GM19438 (cell line): ENCODE data around the gene AURKAIP1.
"Not testable (repeated sequence)": the region's sequence is repeated elsewhere in the genome, so short reads cannot be mapped to it uniquely, and the experiment has no call there.

Source experiments
- ATAC-seq: cut with Tn5 transposase; IDR thresholded peaks from one replicate; pipeline ENCODE4 v1.9.1; 2021; ENCODE audit warnings: low read depth; ENCODE audit not compliant: unreplicated experiment

AURKAIP1 gene

GRCh38 chr1:1387098-1388077 is 12.4 kb upstream of the AURKAIP1 start:
- no peak for ATAC-seq

GRCh38 chr1:1385931-1386330 is 10.9 kb upstream of the AURKAIP1 start:
- ATAC-seq, result no peak

GRCh38 chr1:1385339-1385738 is 10.3 kb upstream of the AURKAIP1 start:
- ATAC-seq, result not testable (repeated sequence)

- no peak for ATAC-seq
Observed at GRCh38 chr1:1381294-1381693, 6.3 kb upstream of the AURKAIP1 start.

GRCh38 chr1:1380860-1381259 is 5.9 kb upstream of the AURKAIP1 start:
- no peak for ATAC-seq

GRCh38 chr1:1377540-1378205 is 2.7 kb upstream of the AURKAIP1 start:
- ATAC-seq, result no peak

- no peak for ATAC-seq
Observed at GRCh38 chr1:1376551-1377226, 1.7 kb upstream of the AURKAIP1 start.

- no peak for ATAC-seq
Observed at GRCh38 chr1:1374589-1374928, 448 bp downstream of the AURKAIP1 start.

- ATAC-seq, result no peak
Observed at GRCh38 chr1:1373815-1374588, 1.0 kb downstream of the AURKAIP1 start.

- no peak for ATAC-seq
Observed at GRCh38 chr1:1373051-1373814, 1.8 kb downstream of the AURKAIP1 start.

- no peak for ATAC-seq
Observed at GRCh38 chr1:1371746-1372711, 3.0 kb downstream of the AURKAIP1 start.

GRCh38 chr1:1371364-1371745 is 3.7 kb downstream of the AURKAIP1 start:
- ATAC-seq, result no peak

- no peak for ATAC-seq
Observed at GRCh38 chr1:1370771-1371300, 4.2 kb downstream of the AURKAIP1 start.

- not testable (repeated sequence) for ATAC-seq
Observed at GRCh38 chr1:1370094-1370493, 4.9 kb downstream of the AURKAIP1 start.

GRCh38 chr1:1367315-1367714 is 7.7 kb downstream of the AURKAIP1 start:
- ATAC-seq, result no peak

GRCh38 chr1:1366699-1367066 is 8.3 kb downstream of the AURKAIP1 start:
- ATAC-seq, result no peak

GRCh38 chr1:1365875-1366698 is 8.9 kb downstream of the AURKAIP1 start:
- ATAC-seq, result no peak

GRCh38 chr1:1364266-1364665 is 10.7 kb downstream of the AURKAIP1 start:
- no peak for ATAC-seq
